OCI-M1 (cell line): ENCODE results near the gene ANKK1.

Source experiments
- DNase-seq: peaks from one replicate; lab custom pipeline; 2025; lab: John Stamatoyannopoulos, UW

ANKK1 gene

GRCh38 chr11:113378692-113379091, 8.9 kb upstream of the ANKK1 start:
- no peak for DNase-seq

- no peak for DNase-seq
Observed at GRCh38 chr11:113382121-113382520, 5.5 kb upstream of the ANKK1 start.

- DNase-seq: no peak
Observed at GRCh38 chr11:113384551-113384950, 3.0 kb upstream of the ANKK1 start.

- no peak for DNase-seq
Observed at GRCh38 chr11:113385749-113386148, 1.8 kb upstream of the ANKK1 start.

GRCh38 chr11:113386866-113387265, 713 bp upstream of the ANKK1 start:
- no peak for DNase-seq

GRCh38 chr11:113389272-113389671, 1.7 kb downstream of the ANKK1 start:
- no peak for DNase-seq

GRCh38 chr11:113392236-113392921, 4.8 kb downstream of the ANKK1 start:
- DNase-seq: no peak

- DNase-seq: no peak
Observed at GRCh38 chr11:113393501-113393985, 6.0 kb downstream of the ANKK1 start.

GRCh38 chr11:113394919-113395318, 7.3 kb downstream of the ANKK1 start:
- no peak for DNase-seq

GRCh38 chr11:113395782-113396336, 8.3 kb downstream of the ANKK1 start:
- no peak for DNase-seq

GRCh38 chr11:113396690-113397089, 9.1 kb downstream of the ANKK1 start:
- DNase-seq: no peak

GRCh38 chr11:113397212-113397611, 9.6 kb downstream of the ANKK1 start:
- DNase-seq: no peak

- DNase-seq: no peak
Observed at GRCh38 chr11:113397821-113398220, 10.2 kb downstream of the ANKK1 start.

- DNase-seq: no peak
Observed at GRCh38 chr11:113398669-113399430, 11.3 kb downstream of the ANKK1 start.

- DNase-seq: no peak
Observed at GRCh38 chr11:113400631-113401230, 13.2 kb downstream of the ANKK1 start.

- DNase-seq: no peak
Observed at GRCh38 chr11:113401718-113402117, 14.1 kb downstream of the ANKK1 start.

- DNase-seq: no peak
Observed at GRCh38 chr11:113404859-113405430, 17.4 kb downstream of the ANKK1 start.

- no peak for DNase-seq
Observed at GRCh38 chr11:113405724-113406478, 18.3 kb downstream of the ANKK1 start.

- no peak for DNase-seq
Observed at GRCh38 chr11:113407163-113407562, 19.6 kb downstream of the ANKK1 start.

- no peak for DNase-seq
Observed at GRCh38 chr11:113408206-113408605, 20.6 kb downstream of the ANKK1 start.

- no peak for DNase-seq
Observed at GRCh38 chr11:113408887-113409286, 21.3 kb downstream of the ANKK1 start.

- no peak for DNase-seq
Observed at GRCh38 chr11:113409526-113409925, 21.9 kb downstream of the ANKK1 start.
